Lung (tissue), 12 donors: Measurements from ENCODE around the gene LPXN. TPM values are rescaled to one million over a fixed set of nuclear protein-coding genes. Genes with fewer than 3 reads are reported as not detected.

ENCODE experiments used
- ATAC-seq: fragments of 200-7000 bp; cut with Tn5 transposase; one replicate; pipeline ENCODE4 v1.9.1; 2020; ENCODE audit warnings: moderate number of reproducible peaks; ENCODE audit not compliant: insufficient read depth, low FRiP score
- DNase-seq, 3 donors: peaks; one replicate each; pipeline ENCODE4 v3.0.0-alpha.2; 2013 to 2017
- H3K27ac ChIP-seq, 2 donors: one replicate each; pipeline ENCODE4 v1.5.1; 2013; ENCODE audit warnings: mild to moderate bottlenecking in 2 of 2, moderate library complexity in 2 of 2, control low read depth in 1 of 2, inconsistent platforms in 1 of 2, low read depth in 1 of 2, low read length in 1 of 2
- H3K27me3 ChIP-seq, 3 donors: one replicate each; pipeline ENCODE4 v1.5.1; 2013; ENCODE audit warnings: low read length in 2 of 3; ENCODE audit not compliant: control insufficient read depth in 3 of 3, insufficient read depth in 3 of 3
- H3K36me3 ChIP-seq, 4 donors: one replicate each; pipeline ENCODE4 v1.5.1; 2013; ENCODE audit warnings: low read length in 4 of 4, mild to moderate bottlenecking in 1 of 4, moderate library complexity in 1 of 4; ENCODE audit not compliant: control insufficient read depth in 4 of 4, insufficient read depth in 4 of 4
- H3K4me1 ChIP-seq, 5 donors: one replicate each; pipeline ENCODE4 v1.5.1; 2013; ENCODE audit warnings: low read length in 5 of 5, mild to moderate bottlenecking in 2 of 5, moderate library complexity in 1 of 5; ENCODE audit not compliant: control insufficient read depth in 5 of 5, insufficient read depth in 5 of 5
- H3K4me3 ChIP-seq: one replicate; pipeline ENCODE4 v1.5.1; 2013; ENCODE audit warnings: mild to moderate bottlenecking, control low read depth, moderate library complexity
- H3K9ac ChIP-seq, 2 donors: one replicate each; pipeline ENCODE4 v1.5.1; 2013; ENCODE audit warnings: low read length in 2 of 2, control low read depth in 1 of 2; ENCODE audit not compliant: insufficient read depth in 1 of 2
- H3K9me3 ChIP-seq, 4 donors: one replicate each; pipeline ENCODE4 v1.5.1; 2013; ENCODE audit warnings: low read length in 3 of 4, mild to moderate bottlenecking in 1 of 4, moderate library complexity in 1 of 4; ENCODE audit not compliant: control insufficient read depth in 4 of 4, insufficient read depth in 3 of 4
- CTCF ChIP-seq: IDR thresholded peaks from 2 replicates; pipeline ENCODE4 v1.5.1; 2012; ENCODE audit warnings: mild to moderate bottlenecking; ENCODE audit errors: control extremely low read depth, extremely low read depth
- WGBS, 2 donors: extraction: QIAGEN DNeasy Blood & Tissue Kit; methylation state at CpG; one replicate each; pipeline ENCODE4 v1.1.7; 2013; 5-methylcytosine and 5-hydroxymethylcytosine counted together
- polyA plus RNA-seq, 2 donors: library from polyadenylated mRNA; stranded (reverse); fragments of 200-250 nt; gene quantifications; one replicate each; pipeline ENCODE4 v1.2.1, GENCODE V29; 2013
- total RNA-seq, 2 donors: library from RNA; depleted of rRNA in 1 of 2; stranded (reverse); fragments of >200 nt in 1 of 2; gene quantifications; one replicate each; pipeline ENCODE4 v1.2.1, GENCODE V29; 2014 to 2021
- donor health status: control.
- donor health status: control.
- donor health status: Bipolar disorder and iron deficiency.
- donor health status: healthy.
- donor health status: DM: yes; HTN: yes; CAD: no.

The LPXN gene
- total and polyA plus RNA-seq, 4 donors, result 9.3 to 35.0 (median 25.9) TPM

DNA sequence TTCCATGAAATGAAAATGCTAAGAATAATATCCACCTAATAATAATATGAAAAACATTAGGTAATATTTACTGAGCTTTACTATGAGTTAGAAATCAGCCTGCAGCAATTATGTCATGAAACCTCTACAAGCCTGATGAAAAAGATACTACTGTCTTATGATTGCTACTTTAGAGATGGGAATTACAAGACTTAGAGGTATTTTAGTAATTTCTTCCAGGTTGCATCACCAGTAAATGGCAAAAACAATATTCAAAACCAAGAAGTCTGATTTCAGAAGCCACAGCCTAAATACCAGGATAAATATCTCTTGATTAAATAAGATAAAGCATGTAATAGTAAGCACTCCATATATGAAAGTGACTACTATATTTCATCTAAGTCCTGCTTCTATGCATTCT, 81.6 kb downstream of the LPXN start:
- DNase-seq (no peak), ATAC-seq (no peak)
- Histone ChIP-seq H3K9me3 (no peaks in the 10 kb centered on the region), H3K36me3 (no peaks in the 10 kb centered on the region), H3K27ac (no peak overlapping the region), H3K4me3 (no peak overlapping the region), H3K9ac (no peak overlapping the region), H3K4me1 (no peaks in the 10 kb centered on the region), H3K27me3 (no peaks in the 10 kb centered on the region)
- TF ChIP-seq CTCF, result no peak

GRCh38 chr11:58493676-58494075, 82.0 kb downstream of the LPXN start:
- Histone ChIP-seq H3K9ac (no peak overlapping the region), H3K36me3 (no peaks in the 10 kb centered on the region), H3K27ac (no peak overlapping the region), H3K4me3 (no peak overlapping the region), H3K9me3 (no peaks in the 10 kb centered on the region), H3K4me1 (no peaks in the 10 kb centered on the region), H3K27me3 (no peaks in the 10 kb centered on the region)
- DNase-seq (no peak), ATAC-seq (no peak)
- no peak for TF ChIP-seq CTCF
- 76 to 93% methylated on average over 2 of the region's 2 CpGs for whole genome bisulfite sequencing, 2 donors

GRCh38 chr11:58490827-58491226, 84.8 kb downstream of the LPXN start:
- H3K9ac ChIP-seq, result no peak overlapping the region
- no peaks in the 10 kb centered on the region for H3K4me1 ChIP-seq
- DNase-seq (no peak), ATAC-seq (no peak)
- no peaks in the 10 kb centered on the region for H3K27me3 ChIP-seq
- 54 to 57% methylated on average over 2 of the region's 2 CpGs for whole genome bisulfite sequencing, 2 donors
- H3K4me3 ChIP-seq, result no peak overlapping the region
- no peak overlapping the region for H3K27ac ChIP-seq
- no peak for TF ChIP-seq CTCF
- H3K36me3 ChIP-seq, result no peaks in the 10 kb centered on the region
- H3K9me3 ChIP-seq, result no peaks in the 10 kb centered on the region

- no peak for DNase-seq
- no peak for TF ChIP-seq CTCF
- H3K4me3 ChIP-seq, result no peak overlapping the region
- H3K4me1 ChIP-seq, result no peaks in the 10 kb centered on the region
- H3K27ac ChIP-seq, result no peak overlapping the region
- no peaks in the 10 kb centered on the region for H3K9me3 ChIP-seq
- no peak overlapping the region for H3K9ac ChIP-seq
- H3K27me3 ChIP-seq, result no peaks in the 10 kb centered on the region
- no peak for ATAC-seq
- no peaks in the 10 kb centered on the region for H3K36me3 ChIP-seq
These were observed 88.5 kb downstream of the LPXN start for GRCh38 chr11:58487170-58487569.
